Esophagus muscularis mucosa (tissue), 4 donors: ENCODE results near the gene KRTAP19-1. TPM values are rescaled to one million over a fixed set of nuclear protein-coding genes. Genes with fewer than 3 reads are reported as not detected.
"Not testable (repeated sequence)": the region's sequence is repeated elsewhere in the genome, so short reads cannot be mapped to it uniquely, and the experiment has no call there.

Source experiments
- DNase-seq: peaks from one replicate; pipeline ENCODE4 v3.0.0-alpha.2; 2017; ENCODE audit errors: extremely low spot score
- H3K27ac ChIP-seq, 4 donors: fragments of 200-600 bp; sonication (generic); replicated peaks in 1 of 4; 1 replicate in 3 of 4; 2 replicates in 1 of 4; pipeline ENCODE4 v1.5.1; 2016 to 2019; ENCODE audit warnings: mild to moderate bottlenecking in 1 of 4
- H3K27me3 ChIP-seq, 4 donors: fragments of 200-600 bp; sonication (generic); one replicate each; pipeline versions ENCODE4 v1.5.1 to v1.6.0; 2016 to 2019
- H3K36me3 ChIP-seq, 4 donors: fragments of 200-600 bp; sonication (generic); one replicate each; pipeline ENCODE4 v1.5.1; 2016 to 2019
- H3K4me1 ChIP-seq, 4 donors: fragments of 200-600 bp; sonication (generic); one replicate each; pipeline ENCODE4 v1.5.1; 2016 to 2019
- H3K4me3 ChIP-seq, 4 donors: fragments of 200-600 bp; sonication (generic); 1 replicate in 2 of 4; 2 replicates in 2 of 4; pipeline ENCODE4 v1.5.1; 2016 to 2019; ENCODE audit warnings: mild to moderate bottlenecking in 4 of 4, moderate library complexity in 1 of 4
- H3K9me3 ChIP-seq, 4 donors: fragments of 200-600 bp; sonication (generic); 1 replicate in 3 of 4; 2 replicates in 1 of 4; pipeline ENCODE4 v1.5.1; 2016 to 2019
- CTCF ChIP-seq, 3 experiments: fragments of 200-600 bp in 2 of 3; fragments of 450-650 bp in 1 of 3; sonication (generic) in 2 of 3; IDR thresholded peaks; one replicate each; pipeline ENCODE4 v1.5.1; 2017 to 2019; ENCODE audit warnings: antibody characterized with exemption in 3 of 3, mild to moderate bottlenecking in 2 of 3, moderate library complexity in 1 of 3
- EP300 ChIP-seq: sonication (generic); formaldehyde crosslinking; IDR thresholded peaks from one replicate; pipeline ENCODE4 v1.6.1; 2017; ENCODE audit warnings: antibody characterized with exemption
- POLR2A ChIP-seq: fragments of 450-650 bp; IDR thresholded peaks from one replicate; pipeline ENCODE4 v1.6.1; 2017; ENCODE audit warnings: antibody characterized with exemption, moderate library complexity, mild to moderate bottlenecking, low read depth
- POLR2AphosphoS5 ChIP-seq, 2 donors: sonication (generic); formaldehyde crosslinking; IDR thresholded peaks; one replicate each; pipeline ENCODE4 v1.6.1; 2017; ENCODE audit warnings: antibody characterized with exemption in 2 of 2
- WGBS: methylation state at CpG from one replicate; pipeline ENCODE4 v1.1.5; 2018; 5-methylcytosine and 5-hydroxymethylcytosine counted together
- intact Hi-C: fragments of 100-400 bp; cut with DNase I; formaldehyde crosslinking; loops from one replicate; pipeline ENCODE4 v1.15.1; 2023
- total RNA-seq, 4 donors: library from RNA; depleted of rRNA; stranded (reverse); fragments of >200 nt; gene quantifications; one replicate each; pipeline versions ENCODE4 v1.1.0 to v1.2.1, GENCODE V29; 2016

Gene KRTAP19-1
- not detected for total RNA-seq

GRCh38 chr21:30480145-30480544 is at the start of gene KRTAP19-1:
Gene KRTAP19-1, minus strand, starts transcription at chr21:30480367. Its CDS starts 50 bp downstream, at chr21:30480317.
- 91% methylated on average over 7 of the region's 7 CpGs for WGBS
- intact Hi-C loops: no loop called here
- Histone ChIP-seq H3K27me3 (no peaks in the 10 kb centered on the region), H3K4me1 (peaks cover 0 to 3% (median 0%) of the 10 kb centered on the region in 4 donors), H3K4me3 (no peak within 1 kb of the TSS), H3K9me3 (no peaks in the 10 kb centered on the region), H3K27ac (no peak within 1 kb of the TSS), H3K36me3 (no peaks in the 10 kb centered on the region)
- no peak for TF ChIP-seq POLR2AphosphoS5 (IDR thresholded peaks at IDR 0.05)
- TF ChIP-seq EP300: no peak
- TF ChIP-seq POLR2A: no peak
- TF ChIP-seq CTCF (IDR thresholded peaks at IDR 0.05): no peak
- no peak for DNase-seq

- no peaks in the 10 kb centered on the region for H3K27me3 ChIP-seq
- H3K4me1 ChIP-seq: no peaks in the 10 kb centered on the region
- no peaks in the 10 kb centered on the region for H3K9me3 ChIP-seq
- H3K4me3 ChIP-seq: no peak overlapping the region
- H3K27ac ChIP-seq: no peak overlapping the region
- intact Hi-C loops: no loop called here
- TF ChIP-seq EP300 (no peak), POLR2A (no peak), POLR2AphosphoS5 (IDR thresholded peaks at IDR 0.05) (no peak)
- no peaks in the 10 kb centered on the region for H3K36me3 ChIP-seq
- DNase-seq: no peak
- WGBS: 68% methylated on average over 1 of the region's 1 CpG
Measured at GRCh38 chr21:30518876-30519275, 38.7 kb upstream of the KRTAP19-1 start.

GRCh38 chr21:30515681-30516080 is 35.5 kb upstream of the KRTAP19-1 start:
- Histone ChIP-seq H3K36me3 (no peaks in the 10 kb centered on the region), H3K27ac (no peak overlapping the region), H3K4me3 (no peak overlapping the region), H3K9me3 (no peaks in the 10 kb centered on the region), H3K4me1 (no peaks in the 10 kb centered on the region), H3K27me3 (no peaks in the 10 kb centered on the region)
- DNase-seq: no peak
- intact Hi-C loops: no loop called here
- 59% methylated on average over 1 of the region's 1 CpG for WGBS
- TF ChIP-seq EP300: no peak
- no peak for TF ChIP-seq POLR2AphosphoS5 (IDR thresholded peaks at IDR 0.05)
- TF ChIP-seq POLR2A: no peak
- no peak for TF ChIP-seq CTCF (IDR thresholded peaks at IDR 0.05)

- H3K27ac ChIP-seq, H3K9me3 ChIP-seq, H3K36me3 ChIP-seq, H3K4me3 ChIP-seq, intact Hi-C loops, DNase-seq, H3K27me3 ChIP-seq, H3K4me1 ChIP-seq: not testable (repeated sequence)
- WGBS: 35% methylated on average over 4 of the region's 4 CpGs
Measured at GRCh38 chr21:30505621-30506205, 25.5 kb upstream of the KRTAP19-1 start.

- intact Hi-C loops: no loop called here
- H3K27ac ChIP-seq: no peak within 1 kb of the TSS
- H3K27me3 ChIP-seq: no peaks in the 10 kb centered on the region
- TF ChIP-seq POLR2A (no peak), POLR2AphosphoS5 (IDR thresholded peaks at IDR 0.05) (no peak), EP300 (no peak), CTCF (IDR thresholded peaks at IDR 0.05) (no peak)
- H3K9me3 ChIP-seq: no peaks in the 10 kb centered on the region
- no peaks in the 10 kb centered on the region for H3K4me1 ChIP-seq
- no peak within 1 kb of the TSS for H3K4me3 ChIP-seq
- WGBS: 61% methylated on average over 6 of the region's 6 CpGs
- no peaks in the 10 kb centered on the region for H3K36me3 ChIP-seq
- DNase-seq: no peak
Measured at GRCh38 chr21:30502041-30502440, 21.9 kb upstream of the KRTAP19-1 start, which contains the start of gene KRTAP19-5. Gene KRTAP19-5, minus strand, starts transcription at chr21:30502141. Its CDS starts 51 bp downstream, at chr21:30502090.

GRCh38 chr21:30497065-30497464 is 16.9 kb upstream of the KRTAP19-1 start, which contains the start of gene KRTAP19-4:
Gene KRTAP19-4, minus strand, starts transcription at chr21:30497165. Its CDS starts 55 bp downstream, at chr21:30497110.
- Histone ChIP-seq H3K9me3 (no peaks in the 10 kb centered on the region), H3K36me3 (no peaks in the 10 kb centered on the region), H3K27me3 (no peaks in the 10 kb centered on the region), H3K4me3 (no peak within 1 kb of the TSS), H3K27ac (no peak within 1 kb of the TSS), H3K4me1 (no peaks in the 10 kb centered on the region)
- WGBS: 84% methylated on average over 4 of the region's 4 CpGs
- TF ChIP-seq POLR2A: no peak
- TF ChIP-seq POLR2AphosphoS5 (IDR thresholded peaks at IDR 0.05): no peak
- no peak for TF ChIP-seq EP300
- TF ChIP-seq CTCF (IDR thresholded peaks at IDR 0.05): no peak
- intact Hi-C loops: no loop called here
- no peak for DNase-seq
